H1 (cell line): ENCODE measurements around the gene CISTR. TPM values are rescaled to one million over a fixed set of nuclear protein-coding genes. Genes with fewer than 3 reads are reported as not detected.

Experiments used
- CTCF ChIA-PET: fragments of 300-600 bp; sonication (Branson Sonifier 250); formaldehyde crosslinking; loops from one replicate; lab custom pipeline; 2021; ENCODE audit not compliant: partially characterized antibody; lab: Charles Lee
- POLR2A ChIA-PET: fragments of 300-600 bp; sonication (Branson Sonifier 250); formaldehyde crosslinking; loops from one replicate; lab custom pipeline; 2021; ENCODE audit warnings: inconsistent platforms; ENCODE audit not compliant: partially characterized antibody; lab: Charles Lee
- DNase-seq, 2 experiments: peaks; one replicate each; pipeline versions ENCODE4 v3.0.0 to v3.0.0-alpha.2; 2010 to 2022; ENCODE audit warnings: low spot score in 2 of 2, low read depth in 1 of 2, mixed read lengths in 1 of 2
- FAIRE-seq: peaks from 2 replicates; lab custom pipeline; 2011; peaks lifted over from hg19 to GRCh38; lab: Jason Lieb, UNC
- H2AFZ ChIP-seq: 2 replicates; pipeline ENCODE4 v1.8.1; 2012; ENCODE audit warnings: low read length, inconsistent platforms
- H2AK5ac ChIP-seq: 2 replicates; pipeline ENCODE4 v1.6.1; 2013; ENCODE audit warnings: low read depth, low read length
- H2BK120ac ChIP-seq: replicated peaks from 2 replicates; pipeline ENCODE3; 2013; ENCODE audit warnings: low read depth, low read length, inconsistent platforms
- H2BK12ac ChIP-seq: 2 replicates; pipeline ENCODE4 v1.6.1; 2013; ENCODE audit warnings: low read depth, low read length
- H2BK15ac ChIP-seq: 2 replicates; pipeline ENCODE4 v1.6.1; 2013; ENCODE audit warnings: low read length
- H2BK20ac ChIP-seq: 2 replicates; pipeline ENCODE4 v1.6.1; 2013; ENCODE audit warnings: low read length
- H2BK5ac ChIP-seq: 2 replicates; pipeline ENCODE4 v1.6.1; 2013; ENCODE audit warnings: low read depth, low read length
- H3K14ac ChIP-seq: 2 replicates; pipeline ENCODE4 v1.6.1; 2013; ENCODE audit warnings: inconsistent platforms; ENCODE audit not compliant: insufficient read length
- H3K18ac ChIP-seq: 2 replicates; pipeline ENCODE4 v1.6.1; 2013; ENCODE audit warnings: low read length; ENCODE audit errors: extremely low read depth
- H3K23ac ChIP-seq: 2 replicates; pipeline ENCODE4 v1.6.1; 2013; ENCODE audit warnings: inconsistent platforms; ENCODE audit not compliant: insufficient read length
- H3K23me2 ChIP-seq: 2 replicates; pipeline ENCODE4 v1.6.1; 2013; ENCODE audit warnings: low read depth, low read length
- H3K27ac ChIP-seq: 2 replicates; pipeline ENCODE4 v1.6.1; 2011; ENCODE audit warnings: low read depth, low read length, inconsistent platforms
- H3K27me3 ChIP-seq, 4 experiments: replicated peaks in 1 of 4; 1 replicate in 1 of 4; 2 replicates in 3 of 4; pipeline versions ENCODE4 v1.6.1 to v1.8.1; 2011 to 2013; ENCODE audit warnings: low read length in 3 of 4, mild to moderate bottlenecking in 3 of 4, inconsistent platforms in 2 of 4, mixed read lengths in 2 of 4, moderate library complexity in 1 of 4; ENCODE audit not compliant: control insufficient read depth in 3 of 4, insufficient read depth in 3 of 4; ENCODE audit errors: extremely low read depth in 1 of 4
- H3K36me3 ChIP-seq, 4 experiments: 2 replicates each; pipeline versions ENCODE4 v1.6.1 to v1.8.1; 2011 to 2013; ENCODE audit warnings: mild to moderate bottlenecking in 4 of 4, low read length in 3 of 4, moderate library complexity in 2 of 4, control low read depth in 1 of 4, inconsistent platforms in 1 of 4; ENCODE audit not compliant: insufficient read depth in 4 of 4, control insufficient read depth in 2 of 4
- H3K4ac ChIP-seq: replicated peaks from 2 replicates; pipeline ENCODE3; 2013; ENCODE audit warnings: low read length, low read depth, mixed read lengths, inconsistent platforms; ENCODE audit not compliant: insufficient read length
- H3K4me1 ChIP-seq, 4 experiments: replicated peaks in 1 of 4; 1 replicate in 1 of 4; 2 replicates in 3 of 4; pipeline versions ENCODE4 v1.6.1 to v1.8.1; 2011 to 2013; ENCODE audit warnings: low read length in 3 of 4, inconsistent platforms in 2 of 4, mixed read lengths in 1 of 4; ENCODE audit not compliant: insufficient read depth in 4 of 4, control insufficient read depth in 3 of 4
- H3K4me2 ChIP-seq, 2 experiments: 2 replicates each; pipeline versions ENCODE4 v1.6.1 to v1.8.1; 2011 to 2013; ENCODE audit warnings: low read depth in 2 of 2, low read length in 2 of 2, control low read depth in 1 of 2, inconsistent platforms in 1 of 2, mild to moderate bottlenecking in 1 of 2; ENCODE audit not compliant: insufficient read depth in 1 of 2
- H3K4me3 ChIP-seq, 4 experiments: fragments of 200-600, 300-600 bp in 1 of 4; sonication (generic), shearing (Covaris generic), sonication (Bioruptor Twin) in 1 of 4; 2 replicates each; pipeline versions ENCODE4 v1.5.1 to v1.8.1; 2011 to 2016; ENCODE audit warnings: low read length in 4 of 4, low read depth in 3 of 4, control low read depth in 2 of 4, inconsistent platforms in 2 of 4, mild to moderate bottlenecking in 2 of 4, mixed read lengths in 1 of 4, moderate library complexity in 1 of 4; ENCODE audit not compliant: insufficient read depth in 2 of 4; ENCODE audit errors: extremely low read depth in 1 of 4
- H3K56ac ChIP-seq: replicated peaks from 2 replicates; pipeline ENCODE3; 2013; ENCODE audit warnings: low read depth, mild to moderate bottlenecking, mixed read lengths, low read length, inconsistent platforms; ENCODE audit not compliant: insufficient read length
- H3K79me1 ChIP-seq: 2 replicates; pipeline ENCODE4 v1.6.1; 2013; ENCODE audit warnings: low read depth, low read length, control low read depth
- H3K79me2 ChIP-seq, 2 experiments: 2 replicates each; pipeline versions ENCODE4 v1.6.1 to v1.8.1; 2012 to 2013; ENCODE audit warnings: low read length in 2 of 2, mild to moderate bottlenecking in 2 of 2, inconsistent platforms in 1 of 2; ENCODE audit not compliant: insufficient read depth in 2 of 2, control insufficient read depth in 1 of 2
- H3K9ac ChIP-seq, 4 experiments: replicated peaks in 1 of 4; 1 replicate in 1 of 4; 2 replicates in 3 of 4; pipeline versions ENCODE4 v1.6.1 to v1.8.1; 2011 to 2013; ENCODE audit warnings: low read depth in 3 of 4, low read length in 3 of 4, control low read depth in 2 of 4, mild to moderate bottlenecking in 2 of 4, moderate library complexity in 2 of 4, inconsistent platforms in 1 of 4; ENCODE audit errors: extremely low read depth in 1 of 4
- H3K9me3 ChIP-seq, 2 experiments: 2 replicates each; pipeline versions ENCODE4 v1.6.1 to v1.8.1; 2012 to 2013; ENCODE audit warnings: mild to moderate bottlenecking in 2 of 2, moderate library complexity in 2 of 2, control low read depth in 1 of 2, inconsistent platforms in 1 of 2, low read depth in 1 of 2, low read length in 1 of 2, mixed read lengths in 1 of 2; ENCODE audit not compliant: insufficient read depth in 2 of 2
- H4K20me1 ChIP-seq, 2 experiments: replicated peaks in 1 of 2; 2 replicates each; pipeline versions ENCODE3 to v1.8.1; 2011 to 2013; ENCODE audit warnings: inconsistent platforms in 2 of 2, low read length in 2 of 2, mild to moderate bottlenecking in 1 of 2; ENCODE audit not compliant: insufficient read depth in 2 of 2, control insufficient read depth in 1 of 2
- H4K5ac ChIP-seq: 2 replicates; pipeline ENCODE4 v1.6.1; 2013; ENCODE audit warnings: low read length, low read depth, mixed read lengths, inconsistent platforms; ENCODE audit not compliant: insufficient read length
- H4K8ac ChIP-seq: 2 replicates; pipeline ENCODE4 v1.8.0; 2013; ENCODE audit warnings: mild to moderate bottlenecking, moderate library complexity, low read length, inconsistent platforms; ENCODE audit not compliant: insufficient read depth; ENCODE audit errors: extremely low read depth
- H4K91ac ChIP-seq: replicated peaks from 2 replicates; pipeline ENCODE3; 2013; ENCODE audit warnings: low read length, mixed read lengths, inconsistent platforms; ENCODE audit not compliant: insufficient read length
- ASH2L ChIP-seq: fragments of 200-600, 300-600 bp; sonication (generic); IDR thresholded peaks from one replicate; pipeline ENCODE4 v1.7.1; 2017; ENCODE audit warnings: low read length
- ATF3 ChIP-seq: IDR thresholded peaks from 2 replicates; pipeline ENCODE4 v1.6.1; 2011; ENCODE audit warnings: low read depth, mild to moderate bottlenecking, low read length; ENCODE audit not compliant: insufficient read depth
- BCL11A ChIP-seq, 2 experiments: IDR thresholded peaks; one replicate each; pipeline ENCODE4 v1.6.1; 2011; ENCODE audit warnings: low read depth in 2 of 2, low read length in 2 of 2, mild to moderate bottlenecking in 2 of 2
- CBX5 ChIP-seq: fragments of 300-800, 300-1000 bp; sonication (generic); IDR thresholded peaks from 2 replicates; pipeline ENCODE4 v1.7.1; 2016; ENCODE audit warnings: antibody characterized with exemption, low read length, low read depth
- EP300 ChIP-seq, 2 experiments: IDR thresholded peaks; 1 replicate in 1 of 2; 2 replicates in 1 of 2; pipeline ENCODE4 v1.6.1; 2011 to 2012; ENCODE audit warnings: low read depth in 2 of 2, low read length in 2 of 2, mild to moderate bottlenecking in 2 of 2, borderline replicate concordance in 1 of 2, inconsistent platforms in 1 of 2, moderate library complexity in 1 of 2
- KDM4A ChIP-seq: IDR thresholded peaks from one replicate; pipeline ENCODE4 v1.7.1; 2012; ENCODE audit warnings: low read depth, mild to moderate bottlenecking, moderate library complexity, low read length, inconsistent platforms; ENCODE audit not compliant: severe bottlenecking
- MAFK ChIP-seq: IDR thresholded peaks from 2 replicates; pipeline ENCODE4 v1.6.1; 2012; ENCODE audit warnings: low read depth, mild to moderate bottlenecking, improper control_type of control experiment, low read length
- NANOG ChIP-seq: IDR thresholded peaks from 2 replicates; pipeline ENCODE4 v1.6.1; 2011; ENCODE audit warnings: low read length, low read depth, mild to moderate bottlenecking, inconsistent platforms; ENCODE audit not compliant: insufficient read depth, poor library complexity, severe bottlenecking
- SIRT6 ChIP-seq: IDR thresholded peaks from one replicate; pipeline ENCODE4 v1.7.1; 2012; ENCODE audit warnings: low read length, inconsistent platforms
- TCF12 ChIP-seq: IDR thresholded peaks from 2 replicates; pipeline ENCODE4 v1.6.1; 2011; ENCODE audit warnings: low read depth, mild to moderate bottlenecking, low read length
- ZNF274 ChIP-seq: IDR thresholded peaks from 2 replicates; pipeline ENCODE4 v1.7.0; 2012; ENCODE audit warnings: low read length, borderline replicate concordance; ENCODE audit errors: extremely low read depth
- WGBS, 2 experiments: shearing (Covaris generic) in 1 of 2; methylation state at CpG; one replicate each; pipeline versions ENCODE4 v1.1.6 to v1.1.7; 2013 to 2015; ENCODE audit warnings: low lambda C conversion rate in 2 of 2, mixed read lengths in 2 of 2, inconsistent platforms in 1 of 2, low coverage in 1 of 2, missing lambda C conversion rate in 1 of 2; ENCODE audit not compliant: insufficient replicate concordance in 2 of 2, insufficient coverage in 1 of 2, insufficient read length in 1 of 2; ENCODE audit errors: extremely low coverage in 1 of 2, missing lambda C conversion rate in 1 of 2; 5-methylcytosine and 5-hydroxymethylcytosine counted together
- polyA plus RNA-seq, 7 experiments: library from polyadenylated mRNA; depleted of rRNA in 3 of 7; stranded (reverse) in 5 of 7; unstranded in 2 of 7; fragments of >200 nt in 5 of 7; fragments of 200-250 nt in 2 of 7; gene quantifications; 1 replicate in 5 of 7; 2 replicates in 1 of 7; 4 replicates in 1 of 7; pipeline versions ENCODE4 v1.2.1 to v1.2.3, GENCODE V29; 2011 to 2013; ENCODE audit warnings: missing spikeins in 2 of 7, mixed read lengths in 2 of 7
- total RNA-seq: library from RNA; stranded (reverse); fragmentation: NEBNext Ultra II Directional; extraction: Animal tissue kit (Norgen Biotek cat#: 25700); gene quantifications from 2 replicates; pipeline ENCODE4 v1.2.1, GENCODE V29; 2021
- TF ChIP-seq, protein P1 (sequence below): IDR thresholded peaks from 2 replicates; pipeline ENCODE4 v1.6.1; 2012; ENCODE audit warnings: low read length, inconsistent platforms

The CISTR gene
- total and polyA plus RNA-seq, 2 of the 8 experiments (the other 6 are each of a cell fraction or from before 2014, with no cell fraction given), result not detected

GRCh38 chr12:53714004-53714403 is 37.8 kb downstream of the CISTR start:
- no peak overlapping the region for H2AK5ac ChIP-seq
- no peak overlapping the region for H2BK12ac ChIP-seq
- H3K9ac ChIP-seq, result no peak overlapping the region
- H3K27ac ChIP-seq, result no peak overlapping the region
- no peak overlapping the region for H3K14ac ChIP-seq
- no peak overlapping the region for H2BK20ac ChIP-seq
- H4K91ac ChIP-seq, result no peak overlapping the region
- H3K4me1 ChIP-seq, result no peaks in the 10 kb centered on the region; a peak in 1 of 7 replicates
- H3K79me1 ChIP-seq, result no peaks in the 10 kb centered on the region
- no peak overlapping the region for H3K4me3 ChIP-seq
- ChIA-PET CTCF (interaction anchor here (0.9 to 5.6 kb wide), 7 partner anchors 8 to 31 kb away, joined by 3 to 82 read pairs (median 5); no protein-coding TSS in a partner anchor), POLR2A (interaction anchor here (0.7 to 2.2 kb wide), 3 partner anchors 25 to 442 kb away, joined by 3 to 5 read pairs (median 3); partner anchors contain the start of gene ATP5MC2)
- no peak for DNase-seq
- no peaks in the 10 kb centered on the region; a peak in 1 of 7 replicates for H3K27me3 ChIP-seq
- 75% methylated on average over 4 of the region's 4 CpGs; no CpG with 5 or more reads in 1 of the 2 experiments for WGBS, 2 experiments
- H2BK5ac ChIP-seq, result no peak overlapping the region
- no peak overlapping the region for H3K4me2 ChIP-seq
- H4K5ac ChIP-seq, result no peak overlapping the region
- no peak overlapping the region for H2BK120ac ChIP-seq
- no peaks in the 10 kb centered on the region for H3K23me2 ChIP-seq
- no peak overlapping the region for H3K56ac ChIP-seq
- no peak overlapping the region for H3K18ac ChIP-seq
- no peak for FAIRE-seq
- H2AFZ ChIP-seq, result no peak overlapping the region
- H3K79me2 ChIP-seq, result no peaks in the 10 kb centered on the region
- H4K20me1 ChIP-seq, result peaks cover 0 to 3% of the 10 kb centered on the region in 2 experiments
- no peak overlapping the region for H3K4ac ChIP-seq
- no peaks in the 10 kb centered on the region for H3K36me3 ChIP-seq
- no peaks in the 10 kb centered on the region for H3K9me3 ChIP-seq
- H2BK15ac ChIP-seq, result no peak overlapping the region
- no peak overlapping the region for H4K8ac ChIP-seq
- H3K23ac ChIP-seq, result no peak overlapping the region
- TF ChIP-seq, protein P1, sequence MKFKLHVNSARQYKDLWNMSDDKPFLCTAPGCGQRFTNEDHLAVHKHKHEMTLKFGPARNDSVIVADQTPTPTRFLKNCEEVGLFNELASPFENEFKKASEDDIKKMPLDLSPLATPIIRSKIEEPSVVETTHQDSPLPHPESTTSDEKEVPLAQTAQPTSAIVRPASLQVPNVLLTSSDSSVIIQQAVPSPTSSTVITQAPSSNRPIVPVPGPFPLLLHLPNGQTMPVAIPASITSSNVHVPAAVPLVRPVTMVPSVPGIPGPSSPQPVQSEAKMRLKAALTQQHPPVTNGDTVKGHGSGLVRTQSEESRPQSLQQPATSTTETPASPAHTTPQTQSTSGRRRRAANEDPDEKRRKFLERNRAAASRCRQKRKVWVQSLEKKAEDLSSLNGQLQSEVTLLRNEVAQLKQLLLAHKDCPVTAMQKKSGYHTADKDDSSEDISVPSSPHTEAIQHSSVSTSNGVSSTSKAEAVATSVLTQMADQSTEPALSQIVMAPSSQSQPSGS, result no peak
- TF ChIP-seq ZNF274 (no peak), ATF3 (no peak), NANOG (no peak), MAFK (no peak), TCF12 (no peak), EP300 (IDR thresholded peaks at IDR 0.05; ENCODE audit: borderline replicate concordance in 1 of 2, low read depth in 2 of 2, low read length in 2 of 2) (no peak), BCL11A (IDR thresholded peaks at IDR 0.05; ENCODE audit: low read depth in 2 of 2, low read length in 2 of 2) (no peak), SIRT6 (no peak), CBX5 (no peak), ASH2L (no peak), KDM4A (no peak)
